ENCODE measurements around the gene NCOR1.

NCOR1 gene

DNA sequence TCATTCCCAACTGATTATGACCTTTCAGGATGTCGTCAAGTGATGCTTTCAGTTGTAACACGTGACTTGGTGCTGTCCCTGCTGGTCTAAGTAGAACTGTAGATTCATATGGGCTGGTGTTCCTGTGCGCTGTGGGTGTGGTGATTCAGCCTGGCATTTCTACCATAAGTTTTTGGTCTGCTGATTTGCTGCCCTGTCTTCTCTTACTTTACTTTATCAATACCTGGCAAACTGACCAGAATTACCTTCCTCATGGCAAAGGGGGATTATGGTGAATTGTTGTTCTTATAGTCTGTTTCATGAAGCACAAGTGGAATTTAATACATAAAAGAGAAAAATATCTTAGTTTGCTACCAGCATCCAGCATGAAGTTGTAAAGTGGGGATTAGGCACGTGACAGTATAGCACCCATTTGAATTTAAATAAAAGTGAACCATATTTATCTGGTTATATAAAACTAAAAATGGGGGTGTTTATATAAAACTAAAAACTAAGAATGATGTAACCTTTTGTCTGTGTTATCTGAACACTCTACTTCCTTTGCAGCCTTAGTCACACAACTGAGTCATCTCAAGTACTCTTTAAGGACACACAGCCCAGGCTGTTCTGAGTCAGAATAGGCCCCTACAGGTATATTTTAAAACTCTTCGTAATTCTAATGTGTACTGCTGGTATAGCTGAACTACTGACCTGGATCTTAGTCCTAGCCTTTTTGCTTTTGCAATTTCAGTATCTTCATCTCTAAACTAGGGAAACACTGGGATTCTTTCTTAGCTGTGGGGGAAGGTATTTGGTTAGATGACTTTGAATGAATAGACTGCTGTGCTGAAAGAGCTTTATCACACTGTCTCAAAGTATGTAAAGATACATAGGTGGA lies 187.4 kb downstream of the NCOR1 start:
- peak; percentile 75 for DNase-seq (ENCODE audit: low spot score)

DNA sequence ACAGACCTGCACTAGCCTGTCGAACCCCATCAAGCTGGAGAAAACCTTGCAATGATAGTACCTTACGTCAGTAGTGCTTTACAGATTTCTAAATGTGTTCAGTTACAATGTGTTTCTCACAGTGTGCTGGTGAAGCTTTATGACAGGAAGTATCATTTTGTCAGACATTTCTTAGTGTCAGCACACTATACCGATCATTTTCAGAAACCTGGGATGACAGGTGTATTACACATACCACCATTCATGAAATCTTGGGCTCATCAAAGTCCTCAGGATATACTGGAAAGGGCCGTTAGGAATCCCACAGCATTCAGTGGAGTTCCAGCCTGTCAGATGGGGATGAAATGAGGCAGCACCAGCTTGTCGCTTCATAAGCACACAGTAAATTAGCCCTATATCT lies 188.4 kb downstream of the NCOR1 start:
- no peak for DNase-seq (ENCODE audit: low spot score)

DNA sequence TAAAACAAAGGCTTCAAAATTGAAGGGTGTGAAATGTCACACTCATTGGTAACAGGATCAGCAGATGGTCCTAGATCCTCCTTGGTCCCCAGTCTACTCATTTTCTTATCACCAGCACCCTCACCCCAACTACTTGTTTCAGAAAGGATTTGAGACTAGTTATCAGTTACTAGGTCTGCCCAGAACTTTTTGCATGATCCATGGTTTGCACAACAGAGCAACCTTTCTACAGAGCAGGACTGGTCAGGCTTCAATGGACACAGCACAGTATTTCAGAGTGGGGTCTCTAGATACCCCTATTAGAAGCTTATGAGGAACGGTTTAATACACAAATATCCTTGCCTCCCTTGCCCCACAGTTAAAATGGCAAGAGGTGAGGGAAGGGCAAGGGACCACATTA lies 190.1 kb downstream of the NCOR1 start:
- DNase-seq (ENCODE audit: low spot score) = no peak

DNA sequence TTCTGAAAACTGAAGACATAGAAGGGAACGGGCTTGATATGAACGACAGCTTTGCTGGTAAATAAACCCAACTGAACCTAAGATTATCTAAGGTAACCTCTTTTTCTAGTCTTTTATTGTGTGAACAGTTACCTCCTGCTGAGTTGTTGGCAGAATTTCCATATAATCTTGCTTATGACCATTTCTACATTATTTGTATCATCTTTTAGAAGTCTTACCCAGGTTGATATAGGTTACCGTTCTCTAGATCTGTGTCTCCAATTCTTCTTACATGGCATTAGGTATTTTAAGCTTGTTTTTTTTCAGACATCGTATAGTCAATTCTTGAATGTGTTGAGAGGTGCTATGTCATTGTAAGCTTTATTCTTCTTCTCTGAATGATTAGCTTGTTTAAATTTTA lies 191.5 kb downstream of the NCOR1 start:
- DNase-seq (ENCODE audit: low spot score) = no peak

DNA sequence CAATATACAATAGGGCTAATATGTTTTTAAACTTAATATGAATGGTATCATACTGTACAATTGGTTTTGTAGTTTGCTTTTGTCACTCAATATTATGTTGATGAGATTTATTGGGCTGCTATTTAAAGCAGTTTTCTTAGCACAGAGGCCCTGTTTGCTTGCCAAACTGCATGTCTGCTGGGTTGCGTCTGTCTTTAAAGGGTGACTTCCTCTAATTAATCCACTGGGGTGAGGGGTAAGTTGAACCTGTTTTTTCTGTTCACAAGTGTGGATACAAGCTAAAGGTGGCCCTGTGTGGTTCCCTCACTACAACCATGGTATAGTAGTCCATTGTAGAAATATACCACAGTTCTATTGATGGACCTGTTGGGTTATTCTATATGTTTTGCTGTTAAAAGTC lies 196.0 kb downstream of the NCOR1 start:
- no peak for DNase-seq (ENCODE audit: low spot score)

DNA sequence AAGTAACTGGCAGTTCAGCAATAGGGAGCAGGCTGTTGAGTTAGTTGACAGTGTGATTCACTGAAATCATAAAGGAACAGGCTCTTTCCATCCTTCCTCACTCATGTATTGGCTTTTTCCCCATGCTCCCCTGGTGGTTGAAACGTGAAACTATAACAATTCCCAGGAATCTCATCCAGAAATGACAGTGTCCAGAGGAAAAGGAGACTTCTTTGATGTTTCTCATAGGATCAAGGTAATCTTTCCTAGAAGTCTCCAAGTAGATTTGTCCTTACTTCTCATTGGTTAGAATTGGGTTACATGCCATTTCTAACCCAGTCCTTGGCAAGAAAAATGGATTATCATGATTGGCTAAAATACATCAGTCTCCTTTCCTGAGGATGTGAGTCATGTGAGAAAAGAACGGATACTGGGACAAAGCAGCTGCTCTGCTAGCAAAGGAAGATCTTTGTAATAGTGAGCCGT lies 201.4 kb downstream of the NCOR1 start:
- no peak for DNase-seq (ENCODE audit: low spot score)

DNA sequence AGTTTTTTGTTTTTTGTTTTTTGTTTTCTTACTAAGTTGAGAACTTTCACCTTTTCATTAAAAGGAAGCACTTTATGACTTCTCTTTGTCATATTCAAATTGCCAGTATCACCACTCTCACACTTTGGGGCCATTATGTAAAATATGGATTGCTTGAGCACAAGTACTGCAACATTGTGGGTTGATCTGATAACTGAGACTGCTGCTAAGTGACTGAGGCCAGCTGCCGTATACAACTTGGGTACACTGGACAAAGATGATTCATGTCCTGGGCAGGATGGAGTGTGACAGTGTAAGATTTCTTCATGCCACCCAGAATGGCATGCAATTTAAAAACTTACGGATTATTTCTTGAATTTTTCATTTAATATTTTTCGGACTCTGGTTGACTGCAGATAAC lies 207.9 kb downstream of the NCOR1 start:
- no peak for DNase-seq (ENCODE audit: low spot score)

DNA sequence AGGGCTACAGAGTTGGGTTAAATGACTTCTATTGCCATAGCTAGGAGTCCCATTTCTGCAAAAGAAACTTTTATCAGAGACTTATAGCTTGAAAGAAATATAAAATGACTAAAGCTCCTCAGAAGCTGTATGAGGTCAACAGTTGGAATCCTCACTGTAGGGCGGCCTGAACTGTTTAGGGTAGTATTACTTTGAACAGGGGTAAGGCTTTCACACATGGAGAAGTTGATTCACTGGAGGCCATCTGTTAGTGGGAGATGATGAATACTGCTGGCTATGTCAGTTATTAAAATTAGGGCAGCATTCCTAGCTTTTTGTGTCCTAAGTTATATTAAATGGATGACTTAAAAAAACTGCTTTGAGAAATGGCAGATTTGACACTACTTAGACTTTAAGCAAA lies 209.7 kb downstream of the NCOR1 start:
- DNase-seq (ENCODE audit: low spot score) = no peak

DNA sequence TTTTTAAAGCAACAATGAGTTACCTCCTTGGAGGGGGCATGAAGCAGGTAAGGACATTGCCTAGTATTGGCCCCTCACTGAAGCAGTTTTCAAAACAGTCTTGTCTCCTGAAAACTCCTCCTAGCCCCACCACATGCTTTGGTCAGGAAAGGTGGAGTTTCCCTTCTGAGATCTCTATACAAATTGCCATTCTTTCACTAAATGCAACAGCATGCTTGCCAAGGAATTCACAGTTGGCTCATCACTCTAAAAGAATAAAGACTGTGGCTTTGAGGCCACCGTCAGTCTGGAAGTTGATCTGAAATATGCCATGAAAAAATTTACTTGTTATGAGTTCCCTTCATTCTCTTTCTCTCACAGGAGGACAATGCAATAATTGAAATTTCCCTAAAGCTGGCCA lies 211.5 kb downstream of the NCOR1 start:
- no peak for DNase-seq (ENCODE audit: low spot score)

DNA sequence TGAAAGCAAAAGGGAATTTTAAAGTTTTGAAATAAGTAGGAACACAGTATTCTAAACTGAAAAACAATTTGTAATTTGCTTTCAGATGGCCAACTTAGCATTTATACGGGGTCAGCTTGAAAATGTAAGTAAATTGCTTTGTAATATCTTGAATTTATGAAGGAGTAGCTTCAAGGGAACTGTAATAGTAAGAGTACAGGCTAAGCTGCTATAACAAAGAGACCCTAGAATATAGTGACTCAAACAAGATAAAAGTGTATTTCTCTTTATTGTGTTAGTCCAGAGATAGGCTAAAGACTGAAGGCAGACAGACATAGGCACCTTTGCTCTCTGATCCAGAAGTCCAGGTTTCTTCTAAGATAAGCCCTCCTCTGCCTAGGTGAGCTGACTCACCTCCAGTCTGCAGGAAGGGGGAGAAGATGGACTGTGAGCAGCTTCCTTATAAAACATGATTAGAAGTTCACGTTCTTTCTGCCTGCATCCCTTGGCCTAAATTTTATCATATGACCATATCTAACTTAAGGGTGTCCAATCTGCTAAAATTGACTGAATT lies 212.6 kb downstream of the NCOR1 start:
- DNase-seq (ENCODE audit: low spot score) = no peak

DNA sequence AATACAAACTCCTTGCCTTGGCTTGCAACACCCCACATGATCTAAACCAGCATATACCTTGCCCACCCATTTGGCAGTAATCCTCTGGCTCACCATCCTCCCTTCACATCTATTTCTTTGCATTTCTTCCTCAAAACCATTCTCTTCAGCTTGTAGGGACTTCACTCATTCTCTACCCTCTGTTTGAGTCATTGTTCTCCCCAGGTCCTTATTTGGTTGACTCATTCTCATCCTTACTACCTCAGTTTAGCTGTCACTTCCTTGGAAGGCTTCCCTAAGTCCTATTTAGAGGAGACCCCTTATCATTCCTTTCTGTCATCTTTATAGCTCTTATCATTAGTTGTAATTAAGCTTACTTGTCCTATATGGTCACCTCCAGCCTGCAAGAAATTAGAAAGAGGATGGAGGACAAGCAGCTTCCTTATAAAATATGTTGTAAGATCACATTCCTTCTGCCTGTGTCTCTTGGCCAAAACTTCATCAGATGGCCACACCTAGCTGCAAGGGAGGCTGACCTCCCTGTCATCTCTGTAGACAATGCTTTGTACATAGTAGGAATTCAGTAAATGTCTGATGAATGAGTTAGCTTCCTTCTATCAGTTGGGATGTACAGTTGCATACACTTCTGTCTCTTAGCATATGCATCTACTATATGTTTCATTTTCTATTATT lies 214.0 kb downstream of the NCOR1 start:
- DNase-seq (ENCODE audit: low spot score) = no peak

DNA sequence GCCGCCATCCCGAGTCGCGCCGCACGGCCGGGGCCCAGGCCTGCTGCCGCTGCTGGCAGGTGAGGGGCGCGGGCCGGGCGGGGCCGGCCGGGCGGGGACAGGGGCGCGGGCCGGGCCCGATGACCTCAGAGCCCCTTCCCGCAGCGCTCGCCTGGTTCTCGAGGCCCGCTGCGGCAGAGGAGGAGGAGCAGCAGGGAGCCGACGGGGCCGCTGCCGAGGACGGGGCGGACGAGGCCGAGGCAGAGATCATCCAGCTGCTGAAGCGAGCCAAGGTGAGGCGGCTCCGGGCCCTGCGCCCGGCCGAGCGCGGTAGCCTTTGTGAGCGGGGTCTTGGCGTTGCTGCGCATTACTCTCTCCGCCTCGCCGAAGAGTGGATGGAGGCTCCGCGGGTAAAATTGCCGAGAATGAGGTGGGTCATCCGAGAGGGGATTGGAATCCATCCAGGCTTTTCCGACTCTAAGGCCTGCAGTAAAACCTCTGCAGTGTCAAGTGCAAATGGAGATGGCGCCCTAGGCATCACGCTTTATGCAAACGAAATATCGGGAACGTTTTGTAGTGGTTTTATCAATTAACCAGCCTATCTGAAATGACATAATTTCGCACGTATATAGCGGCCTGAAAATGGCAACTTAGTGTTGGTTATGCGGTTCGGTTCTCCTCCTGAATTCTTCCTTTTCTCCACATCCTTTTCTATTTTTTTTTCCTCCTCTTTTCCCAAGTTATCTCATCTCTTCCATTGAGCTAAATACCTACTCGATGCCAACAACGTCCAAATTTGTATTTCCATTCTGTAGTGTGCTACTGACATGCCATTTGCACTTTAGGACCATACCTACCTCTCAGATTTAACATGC lies 215.1 kb downstream of the NCOR1 start:
- no peak for DNase-seq (ENCODE audit: low spot score)

DNA sequence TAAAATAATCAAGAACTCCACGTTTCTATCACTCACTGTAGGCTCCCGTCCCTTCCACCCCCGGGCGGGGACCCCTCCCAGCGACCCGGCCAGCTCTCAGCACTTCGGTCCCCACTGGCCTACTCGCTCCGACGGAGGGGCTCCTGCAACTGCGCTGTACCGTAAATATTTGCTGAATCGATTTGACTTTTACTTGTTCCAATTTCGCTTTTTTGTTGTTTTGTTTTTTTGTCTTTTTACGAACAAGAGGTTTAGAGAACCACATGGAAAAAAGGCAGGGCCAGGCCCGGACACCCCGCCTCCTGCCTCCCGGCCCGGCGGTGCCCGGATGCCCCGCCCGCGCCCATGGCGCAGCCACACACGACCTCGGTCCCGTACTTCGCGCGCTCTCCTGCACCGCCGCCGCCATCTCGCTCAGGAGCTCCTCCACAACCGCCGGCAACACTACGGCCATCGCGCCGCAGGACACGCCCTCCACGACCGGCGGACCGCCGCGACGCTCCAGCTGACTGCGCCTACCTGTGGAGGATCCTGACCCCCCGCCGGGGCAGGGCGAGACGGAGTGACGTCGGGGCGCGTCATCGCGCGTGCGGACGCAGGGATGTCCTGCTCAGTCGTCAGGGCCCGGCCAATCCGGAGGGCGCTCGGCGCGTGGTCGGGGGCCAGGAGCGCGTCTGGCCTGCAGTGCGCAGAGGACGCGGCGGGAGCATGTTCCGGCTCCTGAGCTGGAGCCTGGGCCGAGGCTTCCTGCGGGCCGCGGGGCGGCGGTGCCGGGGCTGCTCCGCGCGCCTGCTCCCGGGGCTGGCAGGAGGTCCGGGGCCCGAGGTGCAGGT lies 216.0 kb downstream of the NCOR1 start, which contains the start of the genes TTC19 and ZSWIM7:
Gene TTC19, plus strand, starts transcription at position 684 of the 833 bp plus-strand sequence. Its CDS starts 25 bp downstream, at position 709.
Gene ZSWIM7, minus strand, starts transcription at position 564 of the 833 bp plus-strand sequence. Its CDS starts 110 bp downstream, at position 454.
- DNase-seq (ENCODE audit: low spot score) = peak; percentile 92

DNA sequence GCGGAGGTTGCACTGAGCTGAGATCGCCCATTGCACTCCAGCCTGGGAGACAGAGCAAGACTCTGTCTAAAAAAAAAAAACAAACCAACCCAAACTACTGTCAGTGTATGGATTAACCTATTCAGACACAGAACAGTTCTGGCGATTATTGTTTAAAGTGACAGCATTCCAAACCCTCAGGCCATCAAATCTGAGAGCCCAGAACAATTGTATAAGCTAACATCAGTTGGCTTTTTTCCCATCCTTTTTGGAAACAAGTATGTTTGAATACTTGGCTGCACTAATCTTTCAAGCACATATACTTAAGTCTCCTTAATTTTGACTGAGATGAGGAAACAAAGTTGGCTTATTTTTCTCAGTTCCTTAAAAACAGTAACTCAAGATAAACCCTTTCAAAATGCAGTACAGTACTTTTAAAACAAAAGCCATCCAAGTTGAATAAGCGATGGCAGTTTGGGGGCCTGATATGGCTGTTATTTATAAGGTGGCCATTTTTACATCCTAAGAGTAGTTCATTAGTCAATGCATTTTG lies 217.2 kb downstream of the NCOR1 start:
- DNase-seq (ENCODE audit: low spot score) = no peak

DNA sequence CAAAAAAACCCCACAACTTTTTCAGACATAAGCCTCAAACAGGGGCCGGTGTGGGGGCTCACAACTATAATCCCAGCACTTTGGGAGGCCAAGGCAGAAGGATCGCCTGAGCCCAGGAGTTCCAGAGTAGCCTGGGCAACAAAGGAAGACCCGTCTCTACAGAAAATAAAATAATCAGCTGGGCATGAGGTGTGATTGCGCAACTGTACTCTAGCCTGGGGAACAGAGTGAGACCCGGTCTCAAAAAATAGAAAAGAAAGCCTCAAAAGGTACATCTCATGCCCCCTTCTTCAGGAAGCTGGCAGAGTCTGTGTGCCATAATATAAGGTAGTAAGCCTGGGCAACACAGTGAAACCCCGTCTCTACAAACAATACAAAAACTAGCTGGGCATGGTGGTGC lies 219.0 kb downstream of the NCOR1 start:
- no peak for DNase-seq (ENCODE audit: low spot score)

DNA sequence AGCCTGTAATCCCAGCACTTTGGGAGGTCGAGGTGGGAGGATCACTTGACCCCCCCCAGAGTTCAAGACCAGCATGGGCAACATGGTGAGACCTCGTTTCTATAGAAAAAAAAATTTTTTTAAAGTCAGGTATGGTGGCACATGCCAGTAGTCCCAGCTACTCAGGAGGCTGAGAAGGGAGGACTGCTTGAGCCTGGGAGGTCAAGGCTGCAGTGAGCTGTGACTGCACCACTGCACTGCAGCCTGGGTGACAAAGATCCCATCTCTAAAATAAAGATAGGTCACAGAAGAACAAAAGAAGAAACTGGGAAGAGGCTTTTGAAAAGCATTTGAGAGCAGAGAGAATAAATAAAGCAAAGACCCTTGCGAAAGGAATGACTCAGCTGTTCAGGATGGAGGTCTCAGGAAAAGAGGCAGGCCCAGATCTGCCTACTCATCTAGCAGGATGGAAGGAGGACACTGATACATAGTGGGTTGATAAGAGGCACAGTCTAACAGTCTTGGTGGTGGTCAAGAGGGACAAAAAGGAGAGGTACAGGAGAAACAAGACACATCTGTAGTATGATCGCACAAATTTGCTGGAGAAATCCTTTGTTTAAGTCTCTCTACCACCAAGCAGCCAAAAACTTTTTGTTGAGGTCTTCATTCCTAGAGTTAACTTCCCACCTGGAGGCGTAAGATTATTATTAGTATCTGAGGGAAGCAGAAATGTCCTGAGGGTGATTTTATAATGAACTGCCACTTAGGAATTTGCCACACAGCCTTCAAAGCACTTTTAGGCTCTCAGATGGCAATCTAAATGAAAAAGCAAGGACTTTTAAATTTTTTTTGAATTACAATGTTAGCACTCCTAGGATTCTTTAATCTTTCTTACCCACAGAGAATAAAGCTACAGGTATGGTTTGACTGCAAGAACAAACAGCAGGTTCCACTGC lies 233.4 kb downstream of the NCOR1 start:
- no peak for DNase-seq (ENCODE audit: low spot score)

DNA sequence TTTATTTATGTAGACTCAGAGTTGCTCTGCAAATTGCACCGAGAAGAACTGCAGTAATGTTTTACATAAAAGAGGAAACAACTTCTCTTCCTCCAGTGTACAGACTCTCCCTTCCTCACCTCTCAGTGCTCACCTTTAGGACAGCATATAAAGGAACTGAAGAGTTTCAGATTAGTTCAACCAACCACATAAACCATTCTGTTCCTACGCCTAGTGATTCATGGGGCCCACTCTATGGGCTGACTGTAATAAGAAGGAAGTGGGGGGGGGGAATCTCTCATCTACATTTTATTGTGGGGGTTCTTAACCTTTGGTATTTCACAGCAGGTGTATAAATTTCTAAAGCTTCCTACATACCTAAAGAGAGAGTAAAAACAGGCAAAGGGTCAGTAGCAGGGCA lies 234.1 kb downstream of the NCOR1 start:
- no peak for DNase-seq (ENCODE audit: low spot score)
